ENCODE results near the gene FBXW10B.
"Not testable (repeated sequence)": the region's sequence is repeated elsewhere in the genome, so short reads cannot be mapped to it uniquely, and the experiment has no call there.

Gene FBXW10B

DNA sequence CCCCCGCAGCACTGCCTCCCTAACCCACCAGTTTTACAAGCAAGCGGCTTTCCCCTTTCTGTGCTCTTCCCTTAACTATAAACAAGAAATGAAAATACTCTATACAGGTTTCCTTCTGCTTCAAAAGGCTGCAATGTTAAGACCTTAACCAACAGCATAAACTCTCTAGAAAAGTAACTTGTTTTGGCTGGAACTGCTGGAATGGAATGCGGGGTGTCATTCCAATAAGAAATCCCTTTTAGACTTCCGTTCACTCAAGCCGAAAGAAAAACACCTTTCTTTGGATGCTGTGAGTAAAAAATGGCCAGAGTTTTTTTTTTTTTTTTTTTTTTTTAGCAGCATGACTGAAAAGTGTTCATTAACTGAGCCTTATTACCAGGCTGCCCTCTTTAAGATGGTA is 27.5 kb downstream of the FBXW10B start:
- H3K4me3 ChIP-seq (replicated peaks in 1 of 2; ENCODE audit: low read depth in 2 of 2, low read length in 2 of 2); DNase-seq (ENCODE audit: low read depth in 2 of 2): not testable (repeated sequence)

DNA sequence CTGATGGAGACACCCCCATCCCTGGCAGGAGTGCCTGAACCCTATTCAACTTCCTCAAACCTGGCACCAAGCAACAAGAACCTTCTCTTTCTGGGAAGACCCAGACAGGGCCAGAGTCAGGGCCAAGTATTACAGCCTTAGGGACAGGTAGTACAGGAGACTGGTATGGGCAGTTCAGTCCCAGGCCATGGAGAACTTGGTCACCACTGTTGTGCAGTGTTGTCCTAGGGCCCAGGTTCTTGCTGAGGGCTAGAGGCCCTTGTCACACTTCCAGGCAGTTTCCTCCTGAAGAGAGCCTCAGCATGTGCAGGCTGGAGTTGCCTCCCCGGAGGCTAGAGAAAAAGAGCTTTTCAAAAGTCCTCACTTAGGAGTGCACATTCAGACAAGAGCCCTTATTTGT is 28.7 kb downstream of the FBXW10B start:
- H3K4me3 ChIP-seq (replicated peaks in 1 of 2; ENCODE audit: low read depth in 2 of 2, low read length in 2 of 2); DNase-seq (ENCODE audit: low read depth in 2 of 2): not testable (repeated sequence)

- not testable (repeated sequence) for H3K4me3 ChIP-seq (replicated peaks in 1 of 2; ENCODE audit: low read depth in 2 of 2, low read length in 2 of 2); DNase-seq (ENCODE audit: low read depth in 2 of 2)
Observed at GRCh38 chr17:15589544-15590536, 29.7 kb downstream of the FBXW10B start.

DNA sequence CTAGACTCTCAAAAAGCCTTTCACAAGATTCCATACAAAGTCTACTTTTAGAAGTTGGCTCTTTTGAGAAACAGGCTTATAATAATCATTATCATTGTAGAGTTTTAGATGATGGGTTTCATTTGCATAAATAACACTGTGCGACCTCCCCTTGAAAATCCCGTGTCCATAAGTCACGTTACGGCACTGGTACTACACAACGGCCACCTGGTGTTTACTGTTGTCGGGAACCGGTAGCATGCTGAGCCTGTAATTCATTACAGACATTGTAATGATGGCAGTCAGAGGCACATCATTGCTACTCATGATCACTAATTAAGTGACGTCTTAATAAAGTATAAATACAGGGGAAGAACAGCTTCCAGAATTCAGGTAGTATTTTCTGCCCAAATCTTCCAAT is 31.5 kb downstream of the FBXW10B start:
- not testable (repeated sequence) for H3K4me3 ChIP-seq (replicated peaks in 1 of 2; ENCODE audit: low read depth in 2 of 2, low read length in 2 of 2); DNase-seq (ENCODE audit: low read depth in 2 of 2)

DNA sequence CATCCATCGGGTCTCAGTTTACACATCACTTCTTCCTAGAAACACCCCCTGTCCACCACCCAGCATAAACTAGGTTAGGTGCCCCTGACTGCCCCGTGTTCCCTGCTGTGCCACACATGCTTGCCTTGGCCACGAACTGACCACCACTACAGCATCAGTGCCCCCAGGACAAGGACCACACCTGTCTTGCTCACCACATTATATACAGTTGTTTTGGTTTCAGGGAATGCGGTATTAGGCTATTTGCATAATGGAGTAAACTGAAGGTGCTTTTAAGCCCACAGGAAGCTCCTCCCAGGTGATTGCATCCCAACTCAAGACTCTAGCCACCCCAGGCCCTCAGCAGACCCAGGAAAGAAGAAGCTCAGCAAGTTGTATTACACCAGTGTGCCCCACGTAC is 36.2 kb downstream of the FBXW10B start:
- not testable (repeated sequence) for H3K4me3 ChIP-seq (replicated peaks in 1 of 2; ENCODE audit: low read depth in 2 of 2, low read length in 2 of 2); DNase-seq (ENCODE audit: low read depth in 2 of 2)

DNA sequence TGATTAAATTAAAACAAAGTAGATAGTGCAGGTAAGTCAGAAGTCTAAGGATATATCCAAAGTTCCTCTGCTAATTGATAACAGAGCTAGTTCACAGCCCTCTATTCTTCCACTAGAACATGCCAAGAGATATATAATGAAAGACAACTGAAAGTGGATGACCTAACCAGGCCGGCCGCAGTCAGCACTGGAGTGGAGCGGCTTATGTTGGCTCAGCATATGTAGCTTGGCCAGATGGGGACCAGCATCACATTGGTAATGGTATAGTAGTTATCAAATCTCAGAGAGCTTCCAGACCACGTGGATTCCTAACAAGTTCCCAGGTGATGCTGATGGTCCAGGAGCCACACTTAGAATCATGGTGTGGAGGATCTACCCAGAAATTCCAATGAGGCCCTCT is 38.0 kb downstream of the FBXW10B start:
- not testable (repeated sequence) for H3K4me3 ChIP-seq (replicated peaks in 1 of 2; ENCODE audit: low read depth in 2 of 2, low read length in 2 of 2); DNase-seq (ENCODE audit: low read depth in 2 of 2)

DNA sequence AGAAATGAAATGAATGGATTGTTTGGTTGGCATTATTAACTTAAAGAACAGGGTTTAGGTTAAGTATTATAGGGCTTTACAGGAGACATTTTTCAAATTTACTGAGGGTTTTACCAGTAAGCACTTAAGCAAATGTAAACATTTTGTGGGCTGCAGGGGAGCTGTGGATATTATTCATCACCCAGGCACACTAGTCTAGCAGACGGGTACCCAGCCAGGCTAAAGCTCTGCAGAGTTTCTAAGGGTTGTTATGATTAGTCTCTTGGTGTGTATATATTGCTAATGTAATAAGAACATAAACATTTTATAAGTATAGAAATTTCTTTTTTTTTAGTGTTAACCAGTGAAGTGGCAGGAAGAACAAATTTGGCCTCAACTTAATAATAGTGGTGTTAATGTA is 42.7 kb downstream of the FBXW10B start:
- H3K4me3 ChIP-seq (replicated peaks in 1 of 2; ENCODE audit: low read depth in 2 of 2, low read length in 2 of 2); DNase-seq (ENCODE audit: low read depth in 2 of 2): not testable (repeated sequence)

DNA sequence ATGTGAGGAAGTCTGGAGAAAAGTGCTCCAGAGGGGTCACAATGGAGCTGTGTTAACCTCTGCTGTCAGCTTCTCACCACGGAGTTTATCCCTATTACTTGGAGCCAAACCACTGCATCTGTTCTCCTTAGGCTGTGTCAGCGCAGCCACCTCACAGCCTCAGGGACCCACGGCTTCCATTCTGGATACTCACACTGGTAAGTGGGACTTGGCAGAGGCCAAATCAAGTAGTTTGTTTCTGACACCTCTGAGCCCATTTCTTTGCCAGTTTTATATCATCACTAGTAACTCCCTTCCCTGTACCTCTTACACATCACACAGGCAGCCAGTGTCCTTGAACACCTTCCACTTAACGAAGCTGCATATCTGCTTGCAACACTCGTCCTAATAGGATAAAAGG is 44.8 kb downstream of the FBXW10B start:
- DNase-seq (ENCODE audit: low read depth in 2 of 2); H3K4me3 ChIP-seq (replicated peaks in 1 of 2; ENCODE audit: low read depth in 2 of 2, low read length in 2 of 2): not testable (repeated sequence)

- DNase-seq (ENCODE audit: low read depth in 2 of 2), result peak; percentile 12 to 64
- H3K4me3 ChIP-seq (replicated peaks in 1 of 2; ENCODE audit: low read depth in 2 of 2, low read length in 2 of 2), result not testable (repeated sequence)
Observed at GRCh38 chr17:15573870-15574269, 45.6 kb downstream of the FBXW10B start.

Measured in cardiac fibroblast (primary cell).